HG02884 (cell line): ENCODE data around the gene LMO7.

Experiments used
- ATAC-seq: cut with Tn5 transposase; IDR thresholded peaks from one replicate; pipeline ENCODE4 v1.9.1; 2021; ENCODE audit warnings: mild to moderate bottlenecking, moderate library complexity; ENCODE audit not compliant: unreplicated experiment

LMO7 gene

GRCh38 chr13:75876142-75877050 lies 240.3 kb downstream of the LMO7 start:
- peak; percentile 98 for ATAC-seq

GRCh38 chr13:75877071-75877470 lies 240.9 kb downstream of the LMO7 start:
- ATAC-seq: no peak

GRCh38 chr13:75879656-75880055 lies 243.5 kb downstream of the LMO7 start:
- no peak for ATAC-seq

- no peak for ATAC-seq
Measured at GRCh38 chr13:75881109-75881775, 245.1 kb downstream of the LMO7 start.

GRCh38 chr13:75882261-75882660 lies 246.1 kb downstream of the LMO7 start:
- no peak for ATAC-seq

- ATAC-seq: no peak
Measured at GRCh38 chr13:75889427-75889826, 253.3 kb downstream of the LMO7 start.

- ATAC-seq: no peak
Measured at GRCh38 chr13:75895168-75895567, 259.0 kb downstream of the LMO7 start.

- ATAC-seq: no peak
Measured at GRCh38 chr13:75896271-75896670, 260.1 kb downstream of the LMO7 start.

- no peak for ATAC-seq
Measured at GRCh38 chr13:75897386-75897785, 261.3 kb downstream of the LMO7 start.

- ATAC-seq: no peak
Measured at GRCh38 chr13:75901501-75901900, 265.4 kb downstream of the LMO7 start.

- no peak for ATAC-seq
Measured at GRCh38 chr13:75902166-75903104, 266.3 kb downstream of the LMO7 start.

GRCh38 chr13:75904012-75904411 lies 267.9 kb downstream of the LMO7 start:
- no peak for ATAC-seq

- ATAC-seq: no peak
Measured at GRCh38 chr13:75906315-75906714, 270.2 kb downstream of the LMO7 start.

GRCh38 chr13:75907044-75907443 lies 270.9 kb downstream of the LMO7 start:
- ATAC-seq: no peak

GRCh38 chr13:75908141-75908540 lies 272.0 kb downstream of the LMO7 start:
- no peak for ATAC-seq
